ENCODE results near the gene ME2.
"Not testable (repeated sequence)": the region's sequence is repeated elsewhere in the genome, so short reads cannot be mapped to it uniquely, and the experiment has no call there.

The ME2 gene

DNA sequence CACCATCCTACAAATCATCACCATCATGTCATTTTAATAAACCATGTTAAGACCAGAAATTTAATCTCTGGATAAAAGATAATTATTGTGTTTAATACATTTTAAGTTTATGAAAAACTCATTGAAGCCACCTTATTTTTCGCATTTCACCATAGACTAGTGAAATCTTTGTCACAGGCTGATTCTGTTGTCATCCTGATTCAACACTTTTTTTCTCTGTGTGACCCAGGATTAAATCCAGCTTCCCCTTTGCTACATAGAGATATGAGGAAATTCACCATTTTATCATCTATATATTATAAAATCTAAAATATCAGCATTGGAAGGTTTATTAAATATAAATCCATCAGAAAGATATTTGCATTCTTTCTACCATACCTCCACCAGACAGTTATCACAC lies 29.9 kb upstream of the ME2 start:
- H3K27ac ChIP-seq, result no peak overlapping the region
- no peak for DNase-seq (ENCODE audit: low spot score)
- ChIA-PET CTCF (no interaction called here), POLR2A (ENCODE audit: low non-redundant PET) (no interaction called here)
- TF ChIP-seq, protein P1, sequence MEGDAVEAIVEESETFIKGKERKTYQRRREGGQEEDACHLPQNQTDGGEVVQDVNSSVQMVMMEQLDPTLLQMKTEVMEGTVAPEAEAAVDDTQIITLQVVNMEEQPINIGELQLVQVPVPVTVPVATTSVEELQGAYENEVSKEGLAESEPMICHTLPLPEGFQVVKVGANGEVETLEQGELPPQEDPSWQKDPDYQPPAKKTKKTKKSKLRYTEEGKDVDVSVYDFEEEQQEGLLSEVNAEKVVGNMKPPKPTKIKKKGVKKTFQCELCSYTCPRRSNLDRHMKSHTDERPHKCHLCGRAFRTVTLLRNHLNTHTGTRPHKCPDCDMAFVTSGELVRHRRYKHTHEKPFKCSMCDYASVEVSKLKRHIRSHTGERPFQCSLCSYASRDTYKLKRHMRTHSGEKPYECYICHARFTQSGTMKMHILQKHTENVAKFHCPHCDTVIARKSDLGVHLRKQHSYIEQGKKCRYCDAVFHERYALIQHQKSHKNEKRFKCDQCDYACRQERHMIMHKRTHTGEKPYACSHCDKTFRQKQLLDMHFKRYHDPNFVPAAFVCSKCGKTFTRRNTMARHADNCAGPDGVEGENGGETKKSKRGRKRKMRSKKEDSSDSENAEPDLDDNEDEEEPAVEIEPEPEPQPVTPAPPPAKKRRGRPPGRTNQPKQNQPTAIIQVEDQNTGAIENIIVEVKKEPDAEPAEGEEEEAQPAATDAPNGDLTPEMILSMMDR (conservative IDR thresholded peaks at IDR 0.05; ENCODE audit: low read depth), result no peak

DNA sequence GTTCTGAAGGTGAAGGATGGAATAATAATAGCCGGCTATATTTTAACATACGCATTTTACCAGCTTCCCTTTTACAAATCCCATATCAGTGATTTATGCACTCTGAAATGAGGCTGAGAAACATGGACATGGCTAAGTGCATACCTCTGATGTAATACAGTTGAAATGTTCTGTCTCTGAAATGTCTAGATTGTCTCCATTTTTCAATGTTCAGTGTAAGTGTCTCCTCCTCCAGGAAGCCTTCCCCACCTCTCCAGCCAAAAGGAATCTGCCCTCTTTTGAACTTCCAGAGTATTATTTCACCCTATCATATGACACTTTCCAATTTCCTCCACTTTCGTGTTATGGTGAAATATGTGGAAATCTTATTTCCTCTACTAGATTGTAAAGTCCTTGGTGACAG lies 29.5 kb upstream of the ME2 start:
- ChIA-PET POLR2A (ENCODE audit: low non-redundant PET) (no interaction called here), CTCF (no interaction called here)
- TF ChIP-seq, protein P1 (conservative IDR thresholded peaks at IDR 0.05; ENCODE audit: low read depth), result no peak
- DNase-seq (ENCODE audit: low spot score), result no peak
- no peak overlapping the region for H3K27ac ChIP-seq

DNA sequence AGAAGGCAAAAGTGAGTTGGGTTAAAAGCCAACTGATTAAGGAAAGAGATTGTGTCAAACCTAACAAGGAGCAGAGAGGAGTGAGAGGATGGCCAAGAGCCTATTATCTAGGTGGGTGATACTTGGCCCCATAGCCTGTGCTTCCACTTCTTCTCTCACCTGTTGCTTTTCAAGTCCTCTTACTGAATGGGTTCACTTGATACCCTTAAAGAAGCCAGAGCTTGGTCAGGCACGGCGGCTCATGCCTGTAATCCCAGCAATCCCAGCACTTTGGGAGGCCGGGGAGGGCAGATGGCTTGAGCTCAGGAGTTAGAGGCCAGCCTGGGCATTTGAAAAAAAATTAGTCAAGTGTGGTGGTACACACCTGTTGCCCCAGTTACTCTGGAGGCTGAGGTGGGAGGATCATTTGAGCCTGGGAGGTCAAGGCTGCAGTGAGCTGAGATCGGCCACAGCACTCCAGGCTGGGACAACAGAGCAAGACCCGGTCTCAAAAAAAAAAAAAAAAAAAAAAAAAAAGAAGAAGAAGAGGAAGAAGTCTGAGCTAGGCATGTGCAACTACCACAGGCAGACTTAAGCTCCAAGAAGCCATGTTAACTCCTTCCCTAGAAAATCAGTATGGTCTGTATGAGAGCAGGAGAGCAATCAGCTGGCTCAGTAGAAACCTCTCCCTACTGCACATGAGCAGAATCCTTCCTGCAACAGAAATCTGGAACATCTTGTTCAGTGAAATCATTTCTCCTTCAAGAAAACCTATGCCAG lies 28.4 kb upstream of the ME2 start:
- TF ChIP-seq, protein P1 (conservative IDR thresholded peaks at IDR 0.05; ENCODE audit: low read depth), result no peak
- ChIA-PET POLR2A (ENCODE audit: low non-redundant PET) (no interaction called here), CTCF (interaction anchor here (0.6 kb wide), 1 partner anchor 341 kb away, joined by 3 read pairs; no protein-coding TSS in a partner anchor)
- DNase-seq (ENCODE audit: low spot score), result no peak
- no peak overlapping the region for H3K27ac ChIP-seq

DNA sequence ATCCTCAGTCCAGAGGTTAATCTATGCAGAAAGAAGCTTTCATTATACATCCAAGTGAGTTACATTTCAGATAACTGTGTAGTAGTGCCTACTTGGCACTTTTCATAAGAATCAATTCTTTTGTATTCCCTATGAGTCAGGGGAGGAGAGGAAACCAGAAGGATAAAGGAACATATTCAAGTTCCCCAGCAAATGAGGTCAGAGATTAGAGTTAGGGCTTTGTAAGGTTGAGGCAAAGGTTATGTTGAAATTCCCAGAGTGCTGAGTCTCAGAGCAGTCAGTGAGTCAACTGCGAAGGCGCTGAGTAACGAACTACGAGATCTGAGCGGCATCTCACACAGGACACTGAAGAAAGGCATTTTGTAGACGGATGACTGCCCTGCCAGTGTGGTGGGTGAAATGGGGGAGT lies 25.1 kb upstream of the ME2 start:
- POLR2A ChIA-PET (ENCODE audit: low non-redundant PET), result no interaction called here
- peak; percentile 38 for DNase-seq (ENCODE audit: low spot score)
- TF ChIP-seq, protein P1 (conservative IDR thresholded peaks at IDR 0.05; ENCODE audit: low read depth), result no peak
- CTCF ChIA-PET, result no interaction called here
- H3K27ac ChIP-seq, result peak overlapping the region; percentile 34; the same call in 1 of the 2 replicates

DNA sequence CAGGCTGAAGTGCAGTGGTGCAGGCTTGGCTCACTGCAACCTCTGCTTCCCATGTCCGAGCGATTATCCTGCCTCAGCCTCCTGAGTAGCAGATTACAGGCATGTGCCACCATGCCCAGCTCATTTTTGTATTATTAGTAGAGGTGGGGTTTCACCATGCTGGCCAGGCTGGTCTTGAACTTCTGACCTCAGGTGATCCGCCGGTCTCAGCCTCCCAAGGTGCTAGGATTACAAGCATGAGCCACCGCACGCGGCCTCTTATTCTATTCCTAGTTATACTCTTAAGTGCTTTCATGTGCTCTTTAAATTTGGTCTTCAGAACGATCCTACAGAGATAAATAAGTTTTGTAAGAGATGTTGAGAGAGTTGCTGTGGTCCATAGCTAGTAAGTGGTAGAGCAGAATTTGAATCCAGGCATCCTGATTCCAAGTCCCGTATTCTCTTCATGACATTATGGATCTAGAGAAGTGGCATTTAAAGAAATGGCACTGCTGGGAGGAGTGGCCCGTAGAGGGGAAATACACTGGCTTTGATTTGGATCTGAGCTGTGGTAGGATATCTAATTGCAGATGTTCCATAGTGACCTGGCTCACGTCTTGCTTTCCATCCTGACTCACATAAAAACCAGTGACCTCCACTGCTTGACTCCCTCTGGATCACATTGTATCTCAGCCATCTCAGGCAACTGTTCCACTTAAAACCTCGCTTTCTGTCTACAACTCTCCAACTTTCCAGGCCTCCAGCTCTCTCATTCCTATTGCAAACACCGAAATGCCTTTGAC lies 22.8 kb upstream of the ME2 start:
- CTCF ChIA-PET, result no interaction called here
- POLR2A ChIA-PET (ENCODE audit: low non-redundant PET), result no interaction called here
- no peak overlapping the region for H3K27ac ChIP-seq
- TF ChIP-seq, protein P1 (conservative IDR thresholded peaks at IDR 0.05; ENCODE audit: low read depth), result no peak
- DNase-seq (ENCODE audit: low spot score), result no peak

DNA sequence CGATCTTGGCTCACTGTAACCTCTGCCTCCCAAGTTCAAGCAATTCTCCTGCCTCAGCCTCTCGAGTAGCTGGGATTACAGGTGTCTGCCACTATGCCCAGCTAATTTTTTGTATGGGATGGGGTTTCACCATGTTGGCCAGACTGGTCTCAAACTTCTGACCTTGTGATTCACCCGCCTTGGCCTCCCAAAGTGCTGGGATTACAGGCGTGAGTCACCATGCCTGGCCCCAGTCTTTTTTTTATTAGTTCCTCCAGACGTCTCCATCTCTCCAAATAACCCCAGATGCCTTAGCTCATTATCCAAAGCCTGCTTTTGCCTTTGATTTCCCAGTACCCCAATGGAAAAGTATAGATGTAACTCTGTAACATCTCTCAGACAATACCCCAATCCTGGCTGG lies 21.8 kb upstream of the ME2 start:
- H3K27ac ChIP-seq; DNase-seq (ENCODE audit: low spot score); POLR2A ChIA-PET (ENCODE audit: low non-redundant PET); CTCF ChIA-PET: not testable (repeated sequence)

DNA sequence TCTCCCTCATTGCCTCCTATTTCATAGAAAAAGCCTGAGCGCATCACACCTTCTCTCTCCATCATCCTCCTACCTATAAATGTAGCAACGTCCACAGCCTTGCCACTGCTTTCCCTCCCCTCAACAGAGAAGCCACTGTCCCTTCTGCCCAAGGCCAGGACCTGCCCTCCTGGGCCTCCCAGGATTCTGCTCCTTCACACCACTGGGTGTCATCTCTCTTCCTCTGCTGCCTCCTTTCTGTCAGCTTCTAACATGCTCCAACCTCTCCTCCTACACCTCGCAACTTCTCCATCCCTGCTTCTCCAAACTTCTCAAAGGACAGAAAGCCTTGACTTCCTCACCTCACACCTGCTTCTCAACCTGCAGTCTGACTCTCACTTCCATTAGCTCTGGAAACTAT lies 21.2 kb upstream of the ME2 start:
- no peak overlapping the region for H3K27ac ChIP-seq
- TF ChIP-seq, protein P1 (conservative IDR thresholded peaks at IDR 0.05; ENCODE audit: low read depth), result no peak
- ChIA-PET POLR2A (ENCODE audit: low non-redundant PET) (no interaction called here), CTCF (no interaction called here)
- DNase-seq (ENCODE audit: low spot score), result no peak
